ENCODE measurements around the gene MTNR1A. TPM values are rescaled to one million over a fixed set of nuclear protein-coding genes. Genes with fewer than 3 reads are reported as not detected.

Gene MTNR1A
- total and polyA plus RNA-seq, 5 donors: not detected

DNA sequence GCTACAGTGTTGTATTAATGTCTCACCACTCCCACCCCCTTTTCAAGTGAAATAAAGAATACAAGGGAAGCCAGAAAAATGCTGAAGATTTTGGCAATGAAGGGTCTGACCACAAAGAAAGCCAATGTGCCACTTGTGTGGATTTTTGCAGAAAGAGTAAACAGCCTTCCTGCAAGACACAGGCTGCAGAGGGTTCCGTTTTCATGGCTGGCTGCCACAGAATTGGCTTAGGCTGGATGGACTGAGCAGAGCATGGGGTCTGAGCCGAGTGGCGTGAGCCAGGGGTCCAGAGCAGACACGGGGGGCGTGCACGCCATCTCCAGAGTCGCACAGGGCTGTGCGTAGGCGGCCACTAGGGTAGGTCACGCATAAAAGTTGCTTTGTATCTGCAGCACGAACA lies 69.2 kb downstream of the MTNR1A start:
- Histone ChIP-seq H3K4me1 (ENCODE audit: control insufficient read depth, insufficient read depth, low read length) (no peaks in the 10 kb centered on the region), H3K9me3 (ENCODE audit: control insufficient read depth, low read length) (no peaks in the 10 kb centered on the region), H3K4me3 (ENCODE audit: low read length) (no peak overlapping the region), H3K27ac (ENCODE audit: low read length) (no peak overlapping the region), H3K27me3 (ENCODE audit: control insufficient read depth, insufficient read depth) (no peaks in the 10 kb centered on the region)
- DNase-seq (peak in 2 of 3 donors; percentile 39 to 50), ATAC-seq (no peak)
- intact Hi-C loops (cut with DNase I): no loop called here
- WGBS: 48% methylated on average over 11 of the region's 11 CpGs

DNA sequence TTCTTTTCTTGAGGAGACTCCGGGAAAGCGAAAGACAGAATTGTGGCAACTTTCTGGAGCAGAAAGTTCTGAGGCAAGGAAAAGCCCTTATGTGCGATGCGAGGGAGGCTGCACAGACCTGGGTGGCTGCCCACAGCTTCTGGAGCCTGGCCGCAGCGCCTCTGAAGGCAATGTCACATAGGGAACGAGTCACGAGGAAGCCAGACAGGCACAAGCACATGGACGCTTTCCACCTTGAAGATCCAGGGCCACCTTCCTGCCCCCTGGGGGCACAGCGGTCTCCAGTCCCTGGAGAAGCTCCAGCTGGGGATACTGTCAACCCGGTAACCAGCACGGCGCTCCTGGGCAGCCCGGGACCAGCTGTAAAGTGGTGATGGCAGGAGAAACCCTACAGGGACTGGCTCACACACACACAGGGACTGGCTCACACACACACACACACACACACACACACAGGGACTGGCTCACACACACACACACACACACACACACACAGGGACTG lies 69.8 kb downstream of the MTNR1A start:
- 33% methylated on average over 14 of the region's 14 CpGs for WGBS
- intact Hi-C loops (cut with DNase I): no loop called here
- DNase-seq (peak; percentile 38 to 74 (median 59)), ATAC-seq (peak in 1 of 2 donors; percentile 65)
- H3K9me3 ChIP-seq (ENCODE audit: control insufficient read depth, low read length): no peaks in the 10 kb centered on the region
- no peak overlapping the region for H3K4me3 ChIP-seq (ENCODE audit: low read length)
- H3K4me1 ChIP-seq (ENCODE audit: control insufficient read depth, insufficient read depth, low read length): no peaks in the 10 kb centered on the region
- H3K27me3 ChIP-seq (ENCODE audit: control insufficient read depth, insufficient read depth): no peaks in the 10 kb centered on the region
- no peak overlapping the region for H3K27ac ChIP-seq (ENCODE audit: low read length)

DNA sequence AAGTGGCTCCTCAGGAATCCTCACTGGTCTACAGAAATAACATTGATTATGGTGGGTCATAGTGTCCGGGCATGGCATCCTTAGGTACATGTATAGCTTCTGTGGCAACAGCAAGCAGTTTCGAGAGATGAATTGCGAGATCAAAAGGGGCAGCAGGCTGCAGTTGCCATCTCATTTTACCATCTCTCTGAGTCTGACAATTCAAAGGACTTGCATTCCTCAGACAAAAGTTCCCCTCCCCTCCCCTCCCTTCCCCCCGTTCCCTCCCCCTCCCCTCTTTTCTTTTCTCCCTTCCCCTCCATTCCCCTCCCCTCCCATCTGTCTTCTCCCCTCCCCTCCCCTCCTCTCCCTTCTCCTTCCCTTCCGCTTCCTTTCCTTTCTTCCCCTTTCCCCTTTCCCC lies 70.2 kb downstream of the MTNR1A start:
- intact Hi-C loops (cut with DNase I): no loop called here
- ATAC-seq (no peak), DNase-seq (no peak)
- no peaks in the 10 kb centered on the region for H3K27me3 ChIP-seq (ENCODE audit: control insufficient read depth, insufficient read depth)
- H3K4me1 ChIP-seq (ENCODE audit: control insufficient read depth, insufficient read depth, low read length): no peaks in the 10 kb centered on the region
- no peak overlapping the region for H3K27ac ChIP-seq (ENCODE audit: low read length)
- WGBS: 38% methylated on average over 5 of the region's 5 CpGs
- H3K4me3 ChIP-seq (ENCODE audit: low read length): no peak overlapping the region
- H3K9me3 ChIP-seq (ENCODE audit: control insufficient read depth, low read length): no peaks in the 10 kb centered on the region

DNA sequence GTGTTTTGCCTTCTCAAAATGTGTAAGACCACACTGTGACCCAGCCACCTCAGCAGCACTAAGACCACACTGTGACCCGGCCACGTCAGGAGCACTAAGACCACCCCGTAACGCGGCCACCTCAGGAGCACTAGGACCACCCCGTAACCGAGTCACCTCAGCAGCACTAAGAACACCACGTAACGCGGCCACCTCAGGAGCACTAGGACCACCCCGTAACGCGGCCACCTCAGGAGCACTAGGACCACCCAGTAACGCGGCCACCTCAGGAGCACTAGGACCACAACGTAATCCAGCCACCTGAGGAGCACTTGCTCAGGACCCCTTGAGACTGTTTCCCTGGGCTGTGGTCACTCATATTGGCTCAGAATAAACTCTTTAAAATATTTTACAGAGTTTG lies 71.7 kb downstream of the MTNR1A start:
- peak in 1 of 3 donors; percentile 34 for DNase-seq
- 96% methylated on average over 16 of the region's 16 CpGs for WGBS
- intact Hi-C loops (cut with DNase I): no loop called here
- no peak for ATAC-seq
- H3K27me3 ChIP-seq (ENCODE audit: control insufficient read depth, insufficient read depth): no peaks in the 10 kb centered on the region
- no peaks in the 10 kb centered on the region for H3K9me3 ChIP-seq (ENCODE audit: control insufficient read depth, low read length)
- H3K4me1 ChIP-seq (ENCODE audit: control insufficient read depth, insufficient read depth, low read length): no peaks in the 10 kb centered on the region
- H3K27ac ChIP-seq (ENCODE audit: low read length): no peak overlapping the region
- no peak overlapping the region for H3K4me3 ChIP-seq (ENCODE audit: low read length)

Other genes starting within 250 kb of the MTNR1A start
- gene FAT1, start 168.3 kb upstream of the MTNR1A start, total RNA-seq: 10 to 100 TPM; 76.7 to 95.2 (median 82.9) TPM
- gene FAT1, start 168.3 kb upstream of the MTNR1A start, polyA plus RNA-seq: 29.7 TPM

All from right cardiac atrium (tissue), 5 donors.